GM12878 (cell line): ENCODE results near the gene SMIM44. TPM values are rescaled to one million over a fixed set of nuclear protein-coding genes. Genes with fewer than 3 reads are reported as not detected.

Experiments used
- ATAC-seq: fragments of 200-7000 bp; cut with Tn5 transposase; 3 replicates; pipeline ENCODE4 v1.9.1; 2020; ENCODE audit warnings: mild to moderate bottlenecking, moderate library complexity
- BruUV-seq: library from RNA; stranded (reverse); fragments of 400-500 nt; replicated peaks from 2 replicates; lab custom pipeline; 2021; lab: Mats Ljungman, UMichigan
- CTCF ChIA-PET: fragments of 300-600 bp; sonication (Branson Sonifier 250); formaldehyde crosslinking; extraction: SDS; loops from one replicate; lab custom pipeline; 2021; ENCODE audit warnings: inconsistent platforms; lab: Yijun Ruan, JAX
- POLR2A ChIA-PET: fragments of 350-600 bp; formaldehyde crosslinking; extraction: SDS; loops from one replicate; lab custom pipeline; 2021; ENCODE audit warnings: inconsistent platforms; lab: Charles Lee
- RAD21 ChIA-PET: fragments of 300-600 bp; sonication (Branson Sonifier 250); formaldehyde crosslinking; loops from one replicate; lab custom pipeline; 2023; ENCODE audit warnings: antibody characterized with exemption; ENCODE audit not compliant: unreplicated experiment; lab: Charles Lee
- SMC1A ChIA-PET: fragments of 300-600 bp; sonication (Branson Sonifier 250); formaldehyde crosslinking; loops from one replicate; lab custom pipeline; 2023; ENCODE audit not compliant: unreplicated experiment, uncharacterized antibody; lab: Charles Lee
- DNase-seq: peaks from one replicate; pipeline ENCODE4 v3.0.0-alpha.2; 2011; ENCODE audit warnings: low read depth, low spot score
- FAIRE-seq: peaks from 3 replicates; lab custom pipeline; 2011; peaks lifted over from hg19 to GRCh38; lab: Jason Lieb, UNC
- H2AFZ ChIP-seq: 2 replicates; pipeline ENCODE4 v1.6.0; 2011; ENCODE audit warnings: low read depth, low read length, control low read depth; ENCODE audit not compliant: control insufficient read depth
- H3K27ac ChIP-seq: 2 replicates; pipeline ENCODE4 v1.5.1; 2011; ENCODE audit warnings: control low read depth; ENCODE audit not compliant: control insufficient read depth, insufficient read depth
- H3K27me3 ChIP-seq, 2 experiments: replicated peaks in 1 of 2; 2 replicates each; pipeline versions ENCODE4 v1.6.0 to v1.6.1; 2011; ENCODE audit warnings: low read length in 1 of 2; ENCODE audit not compliant: control insufficient read depth in 2 of 2, insufficient read depth in 2 of 2
- H3K36me3 ChIP-seq, 2 experiments: 2 replicates each; pipeline ENCODE4 v1.5.1; 2011; ENCODE audit warnings: low read length in 1 of 2; ENCODE audit not compliant: control insufficient read depth in 2 of 2, insufficient read depth in 2 of 2
- H3K4me1 ChIP-seq: 2 replicates; pipeline ENCODE4 v1.6.1; 2011; ENCODE audit warnings: mild to moderate bottlenecking, low read length, moderate library complexity, mixed read lengths; ENCODE audit not compliant: control insufficient read depth, insufficient read depth
- H3K4me2 ChIP-seq: 2 replicates; pipeline ENCODE4 v1.6.0; 2011; ENCODE audit warnings: control low read depth; ENCODE audit not compliant: control insufficient read depth, insufficient read depth
- H3K4me3 ChIP-seq: fragments of 200-600 bp; sonication (generic); 2 replicates; pipeline ENCODE4 v1.5.1; 2016
- H3K79me2 ChIP-seq: 2 replicates; pipeline ENCODE4 v1.6.0; 2011; ENCODE audit warnings: low read length; ENCODE audit not compliant: control insufficient read depth, insufficient read depth
- H3K9ac ChIP-seq: 2 replicates; pipeline ENCODE4 v1.8.0; 2011; ENCODE audit warnings: low read length, control low read depth, mixed read lengths; ENCODE audit not compliant: control insufficient read depth, insufficient read depth
- H3K9me3 ChIP-seq: replicated peaks from 3 replicates; pipeline ENCODE4 v1.5.1; 2011; ENCODE audit warnings: mild to moderate bottlenecking, low read length; ENCODE audit not compliant: control insufficient read depth, insufficient read depth
- H4K20me1 ChIP-seq: 2 replicates; pipeline ENCODE4 v1.6.0; 2011; ENCODE audit not compliant: control insufficient read depth, insufficient read depth
- ASH2L ChIP-seq: fragments of 300-600, 200-600 bp; sonication (generic); IDR thresholded peaks from 2 replicates; pipeline ENCODE4 v1.6.1; 2017; ENCODE audit warnings: low read depth, mild to moderate bottlenecking, borderline replicate concordance
- EGR1 ChIP-seq, 2 experiments: IDR thresholded peaks; 1 replicate in 1 of 2; 2 replicates in 1 of 2; pipeline ENCODE4 v1.6.1; 2011 to 2012; ENCODE audit warnings: low read depth in 2 of 2, low read length in 2 of 2, borderline replicate concordance in 1 of 2, mild to moderate bottlenecking in 1 of 2, moderate library complexity in 1 of 2
- EP300 ChIP-seq, 2 experiments: fragments of 150-350 bp in 1 of 2; IDR thresholded peaks; 2 replicates each; pipeline ENCODE4 v1.6.1; 2011 to 2012; ENCODE audit warnings: low read depth in 2 of 2, low read length in 2 of 2, borderline replicate concordance in 1 of 2, improper control_type of control experiment in 1 of 2, inconsistent platforms in 1 of 2; ENCODE audit not compliant: control insufficient read depth in 1 of 2
- ETV6 ChIP-seq, 2 experiments: fragments of 450-650 bp in 1 of 2; IDR thresholded peaks in 1 of 2; conservative IDR thresholded peaks in 1 of 2; 2 replicates each; pipeline ENCODE4 v1.6.1; 2014; ENCODE audit warnings: antibody characterized with exemption in 1 of 2, borderline replicate concordance in 1 of 2, low read depth in 1 of 2, mild to moderate bottlenecking in 1 of 2, moderate library complexity in 1 of 2
- IRF4 ChIP-seq: IDR thresholded peaks from 2 replicates; pipeline ENCODE4 v1.6.1; 2011; ENCODE audit warnings: low read depth, low read length
- KLF5 ChIP-seq: fragments of 450-650 bp; IDR thresholded peaks from 2 replicates; pipeline ENCODE4 v1.6.1; 2014; ENCODE audit warnings: mild to moderate bottlenecking; ENCODE audit not compliant: partially characterized antibody
- NFYB ChIP-seq: IDR thresholded peaks from 2 replicates; pipeline ENCODE4 v1.6.1; 2011; ENCODE audit warnings: low read depth, mild to moderate bottlenecking, low read length, improper control_type of control experiment, moderate library complexity; ENCODE audit not compliant: insufficient read depth
- POLR2A ChIP-seq: IDR thresholded peaks from 2 replicates; pipeline ENCODE4 v1.6.1; 2011; ENCODE audit warnings: low read depth, mild to moderate bottlenecking, low read length
- ZSCAN29 ChIP-seq: fragments of 450-650 bp; IDR thresholded peaks from 2 replicates; pipeline ENCODE4 v1.6.1; 2017; ENCODE audit warnings: mild to moderate bottlenecking, moderate library complexity
- WGBS: methylation state at CpG from one replicate; pipeline ENCODE4 v1.1.6; 2016; ENCODE audit warnings: low lambda C conversion rate; ENCODE audit not compliant: insufficient replicate concordance, insufficient coverage; ENCODE audit errors: missing lambda C conversion rate; 5-methylcytosine and 5-hydroxymethylcytosine counted together
- in situ Hi-C: fragments of 300-500 bp; cut with MboI; formaldehyde crosslinking; loops from 9 replicates; pipeline ENCODE4 v1.14.3; 2018; ENCODE audit warnings: mixed read lengths
- intact Hi-C: fragments of 100-400 bp; cut with micrococcal nuclease; formaldehyde crosslinking; loops from one replicate; pipeline ENCODE4 v1.14.2; 2022; ENCODE audit not compliant: unreplicated experiment
- polyA plus RNA-seq, 11 experiments: library from polyadenylated mRNA; depleted of rRNA in 4 of 11; unstranded in 6 of 11; stranded (reverse) in 5 of 11; fragments of >200 nt; fragmentation: Nextera tagmentation in 4 of 11; fragmentation: Illumina TruSeq in 1 of 11; extraction: Ambion mirVana in 4 of 11; extraction: Trizol in 1 of 11; gene quantifications; 1 replicate in 1 of 11; 2 replicates in 10 of 11; pipeline versions ENCODE4 v1.2.1 to v1.2.3, GENCODE V29; 2011 to 2016; ENCODE audit warnings: inconsistent platforms in 2 of 11, missing spikeins in 2 of 11, low read depth in 1 of 11
- total RNA-seq, 4 experiments: library from RNA; depleted of rRNA in 3 of 4; stranded (reverse); fragments of >200 nt in 3 of 4; fragmentation: Illumina TruSeq in 1 of 4; extraction: Trizol in 1 of 4; gene quantifications; 2 replicates each; pipeline versions ENCODE4 v1.2.1 to v1.2.3, GENCODE V29; 2013 to 2021
- TF ChIP-seq, protein P1 (sequence below): IDR thresholded peaks from 2 replicates; pipeline ENCODE4 v1.6.1; 2011; ENCODE audit warnings: borderline replicate concordance, low read depth, mild to moderate bottlenecking, moderate library complexity, low read length; ENCODE audit not compliant: insufficient read depth, poor library complexity, severe bottlenecking
- TF ChIP-seq, protein P2 (sequence below): fragments of 450-650 bp; IDR thresholded peaks from 2 replicates; pipeline ENCODE4 v1.6.1; 2017; ENCODE audit warnings: mild to moderate bottlenecking

SMIM44 gene
- total and polyA plus RNA-seq, 10 of the 15 experiments (the other 5 are each of a cell fraction or from before 2014, with no cell fraction given) = not detected

DNA sequence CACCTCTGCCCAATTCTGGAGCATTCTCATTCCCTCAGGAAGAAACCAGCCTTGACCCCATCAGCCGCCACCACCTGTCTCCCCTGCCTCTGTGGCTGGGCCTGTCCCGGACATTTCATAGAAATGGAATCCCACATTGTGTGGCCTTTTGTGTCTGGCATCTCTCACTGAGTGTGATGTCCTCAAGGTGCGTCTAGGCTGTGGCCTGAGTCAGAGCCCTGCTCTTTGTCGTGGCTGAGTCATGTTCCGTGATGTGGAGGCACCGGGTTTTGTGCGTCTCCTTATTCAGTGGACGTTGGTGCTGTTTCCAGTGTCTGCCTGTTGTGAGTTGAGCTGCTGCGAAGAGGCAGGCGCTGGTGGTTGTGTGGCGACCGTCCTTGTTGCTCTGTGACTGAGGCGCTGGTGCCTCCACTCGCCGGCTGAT lies 26.3 kb upstream of the SMIM44 start:
- SMC1A ChIA-PET = no interaction called here
- Histone ChIP-seq H4K20me1 (no peaks in the 10 kb centered on the region), H3K4me3 (no peak overlapping the region), H3K36me3 (peaks cover 0 to 1% of the 10 kb centered on the region in 2 experiments; a peak in 3 of 4 replicates)
- no peak for DNase-seq
- WGBS = 96% methylated on average over 15 of the region's 15 CpGs
- TF ChIP-seq POLR2A (peak; percentile 40; the same call in 1 of the 2 replicates), EP300 (IDR thresholded peaks at IDR 0.05; ENCODE audit: borderline replicate concordance in 1 of 2, control insufficient read depth in 1 of 2, low read depth in 2 of 2, low read length in 2 of 2) (no peak)
- TF ChIP-seq, protein P1, sequence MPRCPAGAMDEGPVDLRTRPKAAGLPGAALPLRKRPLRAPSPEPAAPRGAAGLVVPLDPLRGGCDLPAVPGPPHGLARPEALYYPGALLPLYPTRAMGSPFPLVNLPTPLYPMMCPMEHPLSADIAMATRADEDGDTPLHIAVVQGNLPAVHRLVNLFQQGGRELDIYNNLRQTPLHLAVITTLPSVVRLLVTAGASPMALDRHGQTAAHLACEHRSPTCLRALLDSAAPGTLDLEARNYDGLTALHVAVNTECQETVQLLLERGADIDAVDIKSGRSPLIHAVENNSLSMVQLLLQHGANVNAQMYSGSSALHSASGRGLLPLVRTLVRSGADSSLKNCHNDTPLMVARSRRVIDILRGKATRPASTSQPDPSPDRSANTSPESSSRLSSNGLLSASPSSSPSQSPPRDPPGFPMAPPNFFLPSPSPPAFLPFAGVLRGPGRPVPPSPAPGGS = peak; percentile 47
- TF ChIP-seq, all 136 proteins: peak for 2
- H3K79me2 ChIP-seq = peaks cover 46% of the 10 kb centered on the region
- H2AFZ ChIP-seq = no peak overlapping the region
- H3K27me3 ChIP-seq = no peaks in the 10 kb centered on the region
- H3K9ac ChIP-seq = no peak overlapping the region
- no peak overlapping the region for H3K4me2 ChIP-seq
- RAD21 ChIA-PET = no interaction called here
- POLR2A ChIA-PET = no interaction called here
- H3K27ac ChIP-seq = no peak overlapping the region
- BruUV-seq = no TSS peak
- CTCF ChIA-PET = no interaction called here
- ATAC-seq = no peak
- in situ Hi-C loops = no loop called here
- no peak for FAIRE-seq
- peaks cover 7% of the 10 kb centered on the region for H3K4me1 ChIP-seq
- intact Hi-C loops = no loop called here
- no peaks in the 10 kb centered on the region for H3K9me3 ChIP-seq

DNA sequence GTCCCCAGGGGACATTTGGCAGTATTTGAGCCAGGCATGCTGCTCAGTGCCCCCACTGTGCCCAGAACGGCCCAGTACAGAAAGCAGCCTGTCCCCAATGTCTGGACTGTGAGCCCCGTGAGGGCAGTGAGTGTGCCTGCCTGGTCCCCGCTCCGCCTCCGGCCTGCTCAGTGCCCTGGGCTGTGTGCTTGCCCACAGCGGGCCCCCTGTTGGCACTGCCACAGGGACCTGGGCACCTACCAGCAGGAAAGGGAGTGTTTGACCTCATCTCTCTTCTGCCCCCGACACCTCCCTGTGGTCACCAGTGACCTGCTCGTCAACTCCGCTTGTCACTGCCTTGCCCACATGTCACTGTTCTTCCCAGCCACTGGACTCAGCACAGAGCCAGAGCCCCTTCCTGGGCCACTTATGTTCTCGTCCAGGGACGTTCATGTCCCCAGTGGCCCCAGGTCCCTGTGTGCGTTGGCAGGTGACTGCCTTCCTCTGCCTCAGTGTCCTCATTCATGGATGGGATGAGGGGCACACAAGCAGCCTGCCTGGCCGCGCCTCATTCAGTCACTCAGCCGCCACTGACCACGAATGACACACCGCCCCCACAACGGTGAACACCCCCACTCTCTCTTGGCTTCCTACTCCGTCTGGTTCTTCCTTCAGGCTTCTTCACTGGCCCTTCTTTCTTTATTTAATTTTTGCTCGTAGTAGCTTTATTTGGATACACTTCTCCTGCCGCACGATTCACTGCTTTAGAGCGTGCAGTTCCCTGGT lies 25.7 kb upstream of the SMIM44 start:
- intact Hi-C loops (no loop called here), in situ Hi-C loops (no loop called here)
- H3K4me3 ChIP-seq = no peak overlapping the region
- peak overlapping the region; percentile 25; the same call in 1 of the 2 replicates for H3K4me2 ChIP-seq
- H3K27ac ChIP-seq = no peak overlapping the region
- peaks cover 46% of the 10 kb centered on the region for H3K79me2 ChIP-seq
- no peaks in the 10 kb centered on the region for H3K27me3 ChIP-seq
- ATAC-seq = no peak
- RAD21 ChIA-PET = no interaction called here
- H3K9ac ChIP-seq = no peak overlapping the region
- H3K36me3 ChIP-seq = peaks cover 0 to 1% of the 10 kb centered on the region in 2 experiments; a peak in 3 of 4 replicates
- no peaks in the 10 kb centered on the region for H4K20me1 ChIP-seq
- H3K4me1 ChIP-seq = peaks cover 7% of the 10 kb centered on the region
- BruUV-seq = no TSS peak
- WGBS = 96% methylated on average over 23 of the region's 23 CpGs
- no peak for DNase-seq
- no peaks in the 10 kb centered on the region for H3K9me3 ChIP-seq
- SMC1A ChIA-PET = no interaction called here
- CTCF ChIA-PET = no interaction called here
- POLR2A ChIA-PET = no interaction called here
- FAIRE-seq = no peak
- H2AFZ ChIP-seq = no peak overlapping the region
- TF ChIP-seq, protein P2, sequence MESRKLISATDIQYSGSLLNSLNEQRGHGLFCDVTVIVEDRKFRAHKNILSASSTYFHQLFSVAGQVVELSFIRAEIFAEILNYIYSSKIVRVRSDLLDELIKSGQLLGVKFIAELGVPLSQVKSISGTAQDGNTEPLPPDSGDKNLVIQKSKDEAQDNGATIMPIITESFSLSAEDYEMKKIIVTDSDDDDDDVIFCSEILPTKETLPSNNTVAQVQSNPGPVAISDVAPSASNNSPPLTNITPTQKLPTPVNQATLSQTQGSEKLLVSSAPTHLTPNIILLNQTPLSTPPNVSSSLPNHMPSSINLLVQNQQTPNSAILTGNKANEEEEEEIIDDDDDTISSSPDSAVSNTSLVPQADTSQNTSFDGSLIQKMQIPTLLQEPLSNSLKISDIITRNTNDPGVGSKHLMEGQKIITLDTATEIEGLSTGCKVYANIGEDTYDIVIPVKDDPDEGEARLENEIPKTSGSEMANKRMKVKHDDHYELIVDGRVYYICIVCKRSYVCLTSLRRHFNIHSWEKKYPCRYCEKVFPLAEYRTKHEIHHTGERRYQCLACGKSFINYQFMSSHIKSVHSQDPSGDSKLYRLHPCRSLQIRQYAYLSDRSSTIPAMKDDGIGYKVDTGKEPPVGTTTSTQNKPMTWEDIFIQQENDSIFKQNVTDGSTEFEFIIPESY = peak; percentile 59; the same call in 1 of the 2 replicates
- no peak for TF ChIP-seq ZSCAN29
- no peak for TF ChIP-seq NFYB
- no peak for TF ChIP-seq ASH2L
- 0 out of 3 replicates have a peak, but pooled peaks of 1 of the 2 experiments have one; percentile 6 for TF ChIP-seq EGR1 (IDR thresholded peaks at IDR 0.05; ENCODE audit: borderline replicate concordance in 1 of 2, low read depth in 2 of 2, low read length in 2 of 2)
- TF ChIP-seq IRF4 = no peak
- no peak for TF ChIP-seq ETV6 (conservative IDR thresholded peaks at IDR 0.05 in 1 of 2, IDR thresholded peaks at IDR 0.05 in 1 of 2; ENCODE audit: borderline replicate concordance in 1 of 2, low read depth in 1 of 2)
- no peak for TF ChIP-seq KLF5
